GF-D8 (cell line): ENCODE measurements around the gene TMEM8B.

Source experiments
- DNase-seq: peaks from one replicate; lab custom pipeline; 2025; lab: John Stamatoyannopoulos, UW

Gene TMEM8B

GRCh38 chr9:35842020-35842745, 13.2 kb downstream of the TMEM8B start:
- DNase-seq = no peak

- DNase-seq = no peak
Measured at GRCh38 chr9:35842795-35843194, 13.8 kb downstream of the TMEM8B start.

DNA sequence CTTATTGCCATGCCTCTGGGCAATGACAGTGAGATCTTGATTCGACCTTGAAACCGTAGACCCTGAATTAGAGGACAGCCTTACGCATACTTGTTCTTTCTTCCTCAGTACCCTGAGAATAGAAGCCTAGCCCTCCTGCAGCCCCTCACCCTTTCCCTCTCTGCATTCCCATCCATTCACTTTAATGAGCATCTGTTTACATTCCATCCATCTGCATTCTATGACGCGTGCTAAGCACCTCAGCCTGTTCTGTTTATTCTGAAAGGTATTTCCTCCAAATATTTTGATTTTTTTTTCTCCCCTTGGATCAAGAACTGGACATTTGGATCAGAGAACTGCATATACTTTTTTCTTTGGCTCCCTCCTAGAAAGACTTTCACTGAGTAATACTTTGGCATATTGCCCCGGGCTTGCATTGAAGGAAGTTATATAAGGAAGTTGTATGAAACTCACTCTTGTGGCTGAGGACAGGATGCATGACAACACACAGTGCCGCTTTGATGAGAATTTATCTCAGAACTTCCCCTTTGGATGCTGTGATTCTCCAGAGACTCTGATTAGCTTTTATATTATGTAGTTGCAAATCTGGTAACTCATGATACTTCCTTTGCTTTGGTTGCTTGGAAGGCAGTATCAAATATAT, 15.7 kb downstream of the TMEM8B start:
- peak; percentile 93 for DNase-seq

- no peak for DNase-seq
Measured at GRCh38 chr9:35845824-35846771, 17.1 kb downstream of the TMEM8B start.

DNA sequence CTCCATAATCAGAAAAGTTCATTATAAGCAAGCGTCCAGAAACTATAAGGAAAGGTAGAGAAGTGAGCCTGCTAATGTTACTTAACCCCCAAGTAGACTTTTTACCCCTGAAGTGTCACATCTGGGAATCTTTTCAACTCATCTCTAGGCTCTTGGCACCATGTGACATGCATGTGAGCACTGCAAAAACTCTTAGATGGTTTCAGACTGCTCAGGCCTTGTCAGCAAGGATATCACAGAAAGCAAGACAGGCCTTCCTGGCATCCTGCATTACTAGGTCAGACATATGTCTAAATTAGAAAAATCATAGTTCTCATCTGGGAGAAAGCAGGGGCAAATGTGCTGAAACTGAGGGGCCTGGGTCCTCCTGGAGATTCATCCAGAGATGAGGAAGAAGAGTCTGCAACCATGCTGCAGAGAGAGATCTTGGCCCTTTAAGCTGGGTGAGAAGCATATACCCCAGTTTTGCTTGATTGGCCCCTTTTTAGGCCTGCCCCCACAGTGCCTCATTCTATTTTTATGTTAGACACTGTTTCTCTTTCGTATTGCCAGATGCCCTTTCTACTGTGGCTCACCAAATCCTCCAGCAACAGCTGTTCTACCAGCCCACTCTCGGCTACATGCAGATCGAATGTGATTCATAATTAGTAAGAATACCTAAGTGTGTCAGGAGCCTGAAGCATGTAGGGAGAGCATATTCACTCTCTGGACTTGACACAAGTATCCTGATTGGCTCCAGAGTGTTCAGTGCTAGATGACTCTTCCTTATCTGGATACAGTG, 19.0 kb downstream of the TMEM8B start:
- no peak for DNase-seq

- DNase-seq = no peak
Measured at GRCh38 chr9:35852267-35852815, 23.3 kb downstream of the TMEM8B start.

DNA sequence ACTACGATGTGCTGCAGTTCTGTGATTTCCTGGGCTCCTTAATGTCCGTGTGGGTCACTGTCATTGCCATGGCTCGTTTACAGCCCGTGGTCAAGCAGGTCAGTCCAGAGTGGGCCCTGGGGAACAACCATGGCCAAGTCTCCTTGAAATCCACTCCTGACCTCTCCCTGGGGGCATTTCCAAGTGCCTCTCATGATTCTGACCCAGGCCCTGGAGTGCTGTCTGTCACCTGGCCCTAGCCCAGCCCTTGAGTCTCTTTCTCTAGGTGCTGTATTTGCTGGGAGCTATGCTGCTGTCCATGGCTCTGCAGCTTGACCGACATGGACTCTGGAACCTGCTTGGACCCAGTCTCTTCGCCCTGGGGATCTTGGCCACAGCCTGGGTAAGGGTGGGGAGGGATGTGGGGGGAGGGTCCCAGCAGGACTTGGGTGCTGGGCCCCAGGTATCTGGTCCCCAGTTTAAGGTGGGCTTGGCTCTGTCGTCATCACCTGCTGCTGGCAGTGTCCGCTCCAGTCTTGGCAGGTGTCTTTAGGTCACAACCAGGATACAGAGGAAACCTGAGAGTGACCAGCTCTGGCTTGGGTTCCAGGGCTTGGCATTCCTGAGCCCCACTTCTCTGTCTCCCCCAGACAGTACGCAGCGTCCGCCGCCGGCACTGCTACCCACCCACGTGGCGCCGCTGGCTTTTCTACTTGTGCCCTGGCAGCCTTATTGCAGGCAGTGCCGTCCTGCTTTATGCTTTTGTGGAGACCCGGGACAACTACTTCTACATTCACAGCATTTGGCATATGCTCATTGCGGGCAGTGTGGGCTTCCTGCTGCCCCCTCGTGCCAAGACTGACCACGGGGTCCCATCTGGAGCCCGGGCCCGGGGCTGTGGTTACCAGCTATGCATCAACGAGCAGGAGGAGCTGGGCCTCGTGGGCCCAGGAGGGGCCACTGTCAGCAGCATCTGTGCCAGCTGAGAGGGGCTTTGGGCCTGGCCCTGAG, 24.1 kb downstream of the TMEM8B start:
- DNase-seq = no peak

GRCh38 chr9:35854091-35854762, 25.2 kb downstream of the TMEM8B start:
- DNase-seq = no peak

GRCh38 chr9:35856206-35856605, 27.2 kb downstream of the TMEM8B start:
- DNase-seq = no peak

- no peak for DNase-seq
Measured at GRCh38 chr9:35856882-35857281, 27.9 kb downstream of the TMEM8B start.

DNA sequence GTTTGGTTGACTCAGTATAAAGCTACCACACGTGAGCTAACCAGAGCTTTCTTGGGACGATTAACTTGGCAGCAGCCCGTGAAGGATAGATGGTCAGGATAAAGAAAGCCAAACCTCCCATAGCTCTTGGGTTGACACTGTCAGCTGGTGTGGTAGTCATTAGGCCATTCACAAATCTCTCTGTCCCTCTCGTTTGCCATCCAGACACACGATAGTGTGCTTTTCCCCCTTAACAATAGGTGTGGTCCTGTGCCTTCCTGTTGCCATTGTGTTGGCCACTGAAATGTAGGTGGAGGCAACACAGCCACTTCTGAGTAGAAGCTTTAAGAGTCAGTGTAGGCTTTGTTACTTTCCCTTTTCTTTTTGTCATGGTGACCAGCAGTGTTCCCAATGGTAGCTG, 29.4 kb downstream of the TMEM8B start:
- no peak for DNase-seq

DNA sequence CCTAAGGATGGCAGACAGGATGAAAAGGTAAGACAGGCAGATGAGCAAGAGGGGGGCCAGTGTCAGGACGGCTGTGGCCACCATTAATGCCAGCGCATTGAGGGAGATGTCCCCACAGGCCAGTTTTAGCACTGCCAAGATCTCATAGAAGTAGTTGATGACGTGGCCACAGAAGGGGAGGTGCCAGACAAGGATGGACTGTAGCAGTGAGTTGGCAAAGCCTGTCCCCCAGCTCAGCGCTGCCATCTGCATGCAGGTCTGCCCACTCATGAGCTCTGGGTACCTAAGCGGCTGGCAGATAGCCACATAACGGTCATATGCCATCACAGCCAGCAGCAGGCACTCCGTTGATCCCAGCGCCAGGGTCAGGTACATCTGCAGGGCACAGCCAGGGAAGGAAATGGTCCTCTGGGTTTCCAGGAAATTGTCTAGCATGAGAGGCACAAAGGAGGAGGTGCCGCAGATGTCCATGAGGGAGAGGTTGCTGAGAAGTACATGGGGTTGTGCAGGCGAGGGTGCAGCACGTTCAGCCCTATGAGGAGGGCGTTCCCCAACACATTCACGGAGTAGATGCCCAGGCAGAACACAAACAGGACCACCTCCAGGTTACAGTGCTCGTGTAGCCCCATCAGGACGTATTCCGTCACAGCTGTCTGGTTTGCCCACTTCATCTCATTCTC, 30.4 kb downstream of the TMEM8B start:
- no peak for DNase-seq

GRCh38 chr9:35859990-35860339, 30.9 kb downstream of the TMEM8B start:
- DNase-seq = no peak

- no peak for DNase-seq
Measured at GRCh38 chr9:35861161-35861897, 32.3 kb downstream of the TMEM8B start.

GRCh38 chr9:35862328-35862727, 33.3 kb downstream of the TMEM8B start:
- DNase-seq = no peak

DNA sequence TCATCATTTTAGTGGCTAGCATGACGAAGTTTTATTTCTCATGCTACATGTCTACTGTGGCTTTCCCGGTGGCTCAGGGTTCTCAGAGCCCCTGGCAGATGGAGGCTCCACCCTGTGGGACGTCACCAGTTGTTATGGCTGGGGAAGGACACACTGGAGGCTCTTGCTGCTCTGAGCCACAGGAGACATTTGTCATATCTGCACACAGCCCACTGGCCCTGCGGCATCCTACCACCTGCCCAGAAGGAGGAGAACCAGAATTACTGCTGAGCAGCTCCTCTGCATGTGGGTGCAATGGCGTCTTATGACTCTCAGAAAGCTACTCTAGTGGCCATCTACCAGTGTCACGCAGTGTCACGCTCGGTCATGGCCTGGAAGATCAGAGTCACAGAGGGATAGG, 34.6 kb downstream of the TMEM8B start:
- no peak for DNase-seq

DNA sequence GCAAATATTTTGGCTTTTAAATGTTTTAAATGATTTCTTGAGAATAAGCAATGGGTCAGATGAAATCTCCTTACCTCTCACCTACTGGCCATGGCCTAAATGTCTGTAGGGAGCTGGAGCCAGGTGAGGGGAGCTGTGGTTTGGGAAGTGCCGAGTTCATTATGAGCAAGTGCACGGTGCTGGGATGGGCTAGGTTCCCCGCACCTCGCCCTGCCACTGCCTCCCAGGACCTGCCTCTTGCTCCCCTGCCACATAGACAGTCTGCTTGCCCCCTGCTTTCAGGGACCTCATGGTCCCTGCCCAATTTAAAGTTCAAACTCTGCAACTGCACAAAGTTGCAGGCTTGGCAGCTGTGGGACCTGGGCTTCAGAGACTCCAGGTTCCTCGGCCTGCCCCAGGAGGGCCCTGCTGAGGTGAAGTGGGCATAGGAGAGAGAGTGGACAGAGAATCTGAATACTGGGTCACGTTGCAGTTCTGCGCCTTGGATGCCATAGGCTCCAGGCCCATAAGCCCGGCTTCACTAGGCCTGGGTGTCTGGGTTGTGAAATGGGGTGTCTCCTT, 35.7 kb downstream of the TMEM8B start:
- DNase-seq = no peak

- DNase-seq = no peak
Measured at GRCh38 chr9:35867538-35867937, 38.5 kb downstream of the TMEM8B start.
